ENCODE measurements around the gene POLE.

Gene POLE, protein sequence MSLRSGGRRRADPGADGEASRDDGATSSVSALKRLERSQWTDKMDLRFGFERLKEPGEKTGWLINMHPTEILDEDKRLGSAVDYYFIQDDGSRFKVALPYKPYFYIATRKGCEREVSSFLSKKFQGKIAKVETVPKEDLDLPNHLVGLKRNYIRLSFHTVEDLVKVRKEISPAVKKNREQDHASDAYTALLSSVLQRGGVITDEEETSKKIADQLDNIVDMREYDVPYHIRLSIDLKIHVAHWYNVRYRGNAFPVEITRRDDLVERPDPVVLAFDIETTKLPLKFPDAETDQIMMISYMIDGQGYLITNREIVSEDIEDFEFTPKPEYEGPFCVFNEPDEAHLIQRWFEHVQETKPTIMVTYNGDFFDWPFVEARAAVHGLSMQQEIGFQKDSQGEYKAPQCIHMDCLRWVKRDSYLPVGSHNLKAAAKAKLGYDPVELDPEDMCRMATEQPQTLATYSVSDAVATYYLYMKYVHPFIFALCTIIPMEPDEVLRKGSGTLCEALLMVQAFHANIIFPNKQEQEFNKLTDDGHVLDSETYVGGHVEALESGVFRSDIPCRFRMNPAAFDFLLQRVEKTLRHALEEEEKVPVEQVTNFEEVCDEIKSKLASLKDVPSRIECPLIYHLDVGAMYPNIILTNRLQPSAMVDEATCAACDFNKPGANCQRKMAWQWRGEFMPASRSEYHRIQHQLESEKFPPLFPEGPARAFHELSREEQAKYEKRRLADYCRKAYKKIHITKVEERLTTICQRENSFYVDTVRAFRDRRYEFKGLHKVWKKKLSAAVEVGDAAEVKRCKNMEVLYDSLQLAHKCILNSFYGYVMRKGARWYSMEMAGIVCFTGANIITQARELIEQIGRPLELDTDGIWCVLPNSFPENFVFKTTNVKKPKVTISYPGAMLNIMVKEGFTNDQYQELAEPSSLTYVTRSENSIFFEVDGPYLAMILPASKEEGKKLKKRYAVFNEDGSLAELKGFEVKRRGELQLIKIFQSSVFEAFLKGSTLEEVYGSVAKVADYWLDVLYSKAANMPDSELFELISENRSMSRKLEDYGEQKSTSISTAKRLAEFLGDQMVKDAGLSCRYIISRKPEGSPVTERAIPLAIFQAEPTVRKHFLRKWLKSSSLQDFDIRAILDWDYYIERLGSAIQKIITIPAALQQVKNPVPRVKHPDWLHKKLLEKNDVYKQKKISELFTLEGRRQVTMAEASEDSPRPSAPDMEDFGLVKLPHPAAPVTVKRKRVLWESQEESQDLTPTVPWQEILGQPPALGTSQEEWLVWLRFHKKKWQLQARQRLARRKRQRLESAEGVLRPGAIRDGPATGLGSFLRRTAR (N-terminal part only)

GRCh38 chr12:132687211-132688164 is at the start of gene POLE, which contains the start of gene PXMP2:
Gene POLE, minus strand, starts transcription at chr12:132687342. Its CDS starts 27 bp downstream, at chr12:132687315.
Gene PXMP2, plus strand, starts transcription at chr12:132687587. Its CDS starts 84 bp downstream, at chr12:132687671.
- DNase-seq, result peak; percentile 97

DNA sequence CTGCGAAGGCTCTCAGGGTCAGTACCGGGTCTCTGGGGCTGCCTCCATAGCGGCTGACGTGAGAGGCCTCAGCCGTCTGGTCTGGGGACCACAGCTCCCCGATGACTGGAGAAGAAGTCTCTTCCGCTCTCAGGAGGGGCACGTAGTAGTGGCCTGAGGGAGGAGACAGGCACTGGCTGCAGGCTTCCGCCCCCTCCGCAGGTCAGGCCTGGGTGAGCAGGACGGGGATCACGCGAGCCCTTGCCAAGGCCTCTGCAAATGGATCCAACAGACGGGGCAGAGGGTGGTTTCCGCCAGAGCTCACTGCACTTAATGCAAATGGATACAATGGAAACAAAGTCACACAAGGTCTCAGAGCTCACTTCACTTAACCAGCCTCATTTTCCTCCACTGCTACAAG is 49.8 kb upstream of the POLE start:
- DNase-seq, result no peak

DNA sequence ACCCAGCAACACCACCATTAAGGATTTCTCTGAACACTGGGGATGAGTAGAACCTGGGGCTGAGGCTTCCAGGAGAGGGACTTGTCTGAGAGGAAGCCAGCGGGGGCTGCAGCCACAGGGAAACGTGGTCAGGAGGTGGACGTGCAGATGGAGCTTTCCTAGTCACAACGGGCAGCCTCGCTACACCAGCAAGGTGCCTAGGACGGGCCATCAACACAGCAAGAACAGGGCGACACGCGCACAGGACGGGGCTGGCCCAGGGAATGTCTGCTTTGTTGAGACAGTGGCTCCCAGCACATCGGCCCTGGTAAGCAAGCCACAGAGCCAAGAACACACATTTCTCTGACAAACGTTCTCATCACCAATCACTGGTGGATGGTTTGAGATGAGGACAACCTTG is 49.2 kb upstream of the POLE start:
- no peak for DNase-seq

- DNase-seq, result no peak
These were observed 48.4 kb upstream of the POLE start for GRCh38 chr12:132735496-132735895.

DNA sequence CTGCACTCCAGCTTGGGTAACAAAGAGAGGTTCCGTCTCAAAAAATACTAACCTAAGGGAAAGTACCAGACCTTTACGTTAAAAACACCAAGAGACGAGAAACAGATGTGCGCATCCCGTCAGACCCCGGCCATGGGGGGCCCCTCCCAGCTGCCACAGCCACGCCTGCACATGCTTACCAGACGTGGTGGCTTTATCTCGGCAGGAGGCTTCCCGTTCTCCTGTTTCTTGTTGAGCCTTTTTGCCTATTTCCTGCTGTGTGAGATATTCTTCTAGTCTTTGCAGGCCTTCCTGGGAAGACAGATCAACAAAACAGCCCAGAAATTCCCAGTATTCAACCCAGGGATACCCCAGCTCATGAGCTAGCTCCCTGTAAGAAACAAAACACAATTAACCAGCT is 47.1 kb upstream of the POLE start:
- no peak for DNase-seq

DNA sequence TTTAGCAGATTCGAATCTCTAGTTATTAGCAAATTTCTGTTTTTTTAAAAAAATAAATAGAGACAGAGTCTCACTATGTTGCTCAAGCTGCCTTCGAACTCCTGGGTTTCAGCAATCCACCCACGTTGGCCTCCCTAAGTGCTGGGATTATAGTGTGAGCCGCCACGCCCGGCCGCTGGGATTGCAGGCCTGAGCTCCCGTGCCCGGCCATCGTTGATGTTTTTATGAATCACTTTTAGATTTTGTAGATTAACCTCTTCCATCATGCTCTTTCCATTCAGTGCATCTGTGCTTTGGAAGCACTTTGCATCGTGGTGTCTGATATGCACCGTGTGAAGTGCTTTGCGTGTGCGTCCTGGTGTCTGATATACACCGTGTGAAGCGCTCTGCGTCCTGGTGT is 44.4 kb upstream of the POLE start:
- DNase-seq, result no peak

DNA sequence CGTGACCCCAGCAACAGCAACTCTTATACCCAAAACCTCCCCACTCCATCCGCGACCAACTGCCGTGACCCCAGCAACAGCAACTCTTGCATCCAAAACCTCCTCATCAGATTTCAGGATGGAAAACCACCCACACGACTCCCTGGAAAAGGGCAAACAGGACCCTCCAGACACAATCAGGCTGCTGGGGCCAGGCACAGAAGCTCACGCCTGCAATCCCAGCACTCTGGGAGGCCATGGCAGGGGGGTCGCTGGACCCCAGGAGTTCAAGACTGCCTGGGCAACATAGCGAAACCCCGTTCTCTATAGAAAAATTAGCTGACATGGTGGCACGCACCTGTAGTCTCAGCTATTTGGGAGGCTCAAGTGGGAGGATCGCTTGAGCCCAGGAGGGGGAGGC is 43.2 kb upstream of the POLE start:
- DNase-seq, result no peak

DNA sequence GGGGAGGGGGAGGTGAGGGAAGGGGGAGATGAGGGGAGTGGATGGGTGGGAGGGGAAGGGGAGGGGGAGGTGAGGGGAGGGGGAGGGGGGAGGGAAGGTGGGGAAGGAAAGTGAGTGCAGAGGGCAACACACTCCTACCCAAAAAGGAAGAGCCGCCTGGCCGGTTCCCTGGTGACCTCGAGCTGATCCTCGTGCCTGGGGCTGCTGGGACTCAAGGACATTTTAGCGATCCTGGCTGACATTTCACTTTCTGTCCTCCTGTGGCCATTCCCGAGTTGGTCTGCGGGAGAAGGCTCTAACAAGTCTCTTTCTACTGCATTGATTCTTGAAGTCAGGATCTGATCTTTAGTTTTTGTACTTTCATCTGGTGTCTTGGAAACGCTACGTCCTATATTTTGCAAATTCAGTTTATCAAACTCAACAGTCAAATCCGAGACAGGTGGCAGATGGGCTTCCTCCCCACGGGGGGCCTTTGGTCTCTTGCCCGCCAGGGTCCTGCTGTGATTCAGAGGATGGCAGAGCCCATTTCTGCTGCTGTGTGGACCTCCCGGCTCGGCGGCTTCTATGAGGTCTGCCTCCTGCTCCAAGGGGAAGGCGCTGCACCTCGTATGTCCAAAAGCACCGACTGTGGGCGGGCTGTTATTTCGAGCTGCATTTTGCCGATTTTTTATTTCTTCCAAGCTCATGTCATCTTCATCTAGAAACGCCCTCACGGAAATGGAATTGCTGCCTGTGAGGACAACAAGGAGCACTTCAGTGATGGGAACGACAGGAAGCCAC is 42.6 kb upstream of the POLE start:
- no peak for DNase-seq

DNA sequence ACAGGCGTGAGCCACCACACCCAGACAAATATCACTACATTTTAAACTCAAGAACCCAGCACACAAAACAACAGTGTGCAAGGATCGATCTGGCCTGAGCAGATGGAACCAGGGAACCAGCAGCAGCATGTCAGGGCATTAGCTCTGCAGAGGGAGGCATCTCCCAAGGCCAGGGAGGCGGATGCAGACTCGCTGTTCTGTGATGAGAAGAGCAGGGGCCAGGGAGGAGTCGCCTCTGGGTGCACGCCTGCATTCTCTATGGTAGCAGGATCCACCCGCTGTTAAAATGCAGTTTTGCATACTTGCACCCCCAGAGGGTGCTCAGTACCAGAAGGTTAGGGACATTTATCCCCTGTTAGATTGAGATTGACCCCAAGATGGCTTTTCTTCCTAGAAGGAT is 41.4 kb upstream of the POLE start:
- DNase-seq, result no peak

- DNase-seq, result no peak
These were observed 40.1 kb upstream of the POLE start for GRCh38 chr12:132727091-132727794.

DNA sequence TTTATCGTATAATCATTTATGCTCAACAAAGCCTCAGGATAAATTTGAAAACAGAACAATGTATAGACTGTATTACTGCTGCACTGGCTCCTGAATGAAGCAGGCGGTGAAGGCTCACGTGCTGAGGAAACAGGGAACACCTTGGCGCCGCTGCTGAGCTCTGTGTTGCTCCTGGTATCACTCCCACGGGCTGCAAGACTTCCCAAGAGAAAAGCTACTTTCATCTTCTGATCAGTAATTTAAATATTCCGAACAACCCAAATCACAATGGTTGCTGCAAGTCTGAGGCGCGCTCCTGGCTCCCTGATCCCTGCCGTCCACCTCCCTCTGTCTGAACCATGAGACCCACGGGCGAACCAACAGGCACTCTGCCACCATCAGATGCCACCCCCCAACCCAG is 39.2 kb upstream of the POLE start:
- DNase-seq, result no peak

DNA sequence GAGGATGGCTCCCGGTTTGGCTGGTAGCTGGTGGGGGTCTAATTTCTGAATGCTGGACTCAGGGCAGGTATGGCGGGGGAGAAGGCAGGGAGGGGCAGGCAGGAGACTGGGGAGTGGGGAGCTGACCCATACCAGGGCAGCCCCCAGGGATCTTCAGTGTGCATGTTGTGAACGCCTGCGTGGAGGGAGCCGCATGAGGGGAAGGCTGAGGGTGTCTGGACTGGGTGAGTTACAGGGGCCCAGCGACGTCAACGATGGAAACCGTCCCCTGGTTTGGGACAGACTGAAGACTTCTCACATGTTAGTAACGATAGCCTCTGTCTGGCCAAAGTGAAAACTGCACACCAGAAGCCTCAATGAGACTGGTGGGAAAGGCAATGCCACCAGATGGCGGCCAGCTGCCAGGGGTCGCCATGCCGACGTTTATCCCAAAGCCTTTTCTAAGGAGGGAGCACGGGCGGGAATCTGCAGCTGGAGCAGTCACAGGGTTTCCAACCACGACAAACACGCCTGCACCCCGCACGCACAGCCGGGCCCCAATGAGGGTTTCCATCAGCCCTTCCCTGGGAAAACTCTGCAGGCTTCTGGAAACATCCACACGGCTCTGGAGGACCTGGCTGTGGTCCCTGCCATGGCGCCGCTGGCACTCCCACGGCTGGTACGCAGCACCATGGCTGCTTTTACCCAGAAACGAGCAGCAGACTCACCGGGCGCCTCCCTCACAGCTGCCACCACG is 37.5 kb upstream of the POLE start:
- DNase-seq, result peak; percentile 21

DNA sequence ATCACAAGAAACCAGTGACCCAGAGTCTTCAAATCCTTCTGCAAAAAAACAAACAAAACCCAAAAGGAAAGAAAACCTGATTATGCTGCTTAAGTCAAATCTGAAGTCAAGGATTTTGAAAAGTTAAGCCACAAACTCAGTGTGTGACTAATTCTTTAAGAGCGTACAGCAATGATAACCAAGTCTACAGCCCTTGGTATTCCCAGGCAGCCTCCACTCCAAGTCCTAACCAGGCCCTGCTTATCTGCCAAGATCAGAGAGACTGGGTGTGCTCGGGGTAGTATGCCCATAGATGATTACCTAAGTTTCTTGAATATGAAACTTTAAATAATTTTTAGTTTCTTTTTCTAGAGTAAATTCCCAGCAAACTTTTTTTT is 36.6 kb upstream of the POLE start:
- no peak for DNase-seq

GRCh38 chr12:132723015-132723763 is 36.0 kb upstream of the POLE start:
- DNase-seq, result no peak

- no peak for DNase-seq
These were observed 33.6 kb upstream of the POLE start for GRCh38 chr12:132720606-132721345.

GRCh38 chr12:132719954-132720324 is 32.8 kb upstream of the POLE start:
- no peak for DNase-seq

DNA sequence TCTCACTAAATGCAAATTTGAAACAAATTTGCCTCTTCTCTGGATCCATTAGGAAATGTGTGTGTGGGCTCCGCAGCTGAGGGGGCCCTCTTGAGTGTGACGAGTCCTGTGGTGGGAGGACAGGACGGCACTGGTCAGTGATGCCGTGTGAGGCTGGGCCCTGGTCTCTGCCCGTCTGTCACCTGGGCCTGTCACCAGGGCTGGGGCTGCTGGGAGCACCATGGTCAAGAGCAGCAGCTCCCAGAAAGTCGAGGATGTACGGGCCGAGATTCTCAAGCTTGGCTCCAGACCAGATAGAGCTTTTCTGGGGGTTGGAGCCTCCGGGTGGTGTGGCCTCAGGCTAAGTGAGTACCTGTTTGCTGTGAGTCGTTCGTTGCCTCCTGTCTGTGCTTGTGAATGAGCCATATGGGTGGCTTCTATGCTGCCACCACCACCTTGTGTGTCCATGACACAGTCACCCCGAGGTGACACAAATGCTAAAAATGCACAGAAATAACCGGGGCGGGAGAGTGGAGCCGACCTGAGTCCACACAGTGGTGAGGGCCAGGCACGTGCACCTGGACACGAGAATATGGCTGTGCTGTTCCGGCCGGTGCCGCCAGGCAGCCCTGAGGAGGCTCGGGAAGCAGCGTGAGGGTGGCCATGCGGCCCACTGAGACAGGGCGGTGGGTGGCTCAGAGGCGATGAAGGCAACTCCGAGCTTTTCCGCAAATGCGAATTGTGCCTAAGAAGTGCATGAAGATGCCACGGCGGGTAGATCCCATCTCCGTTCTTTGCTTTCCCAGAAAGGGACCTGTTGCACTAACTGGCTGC is 32.2 kb upstream of the POLE start:
- no peak for DNase-seq
